HL-60 (cell line): ENCODE results near the gene TGFBI.

Experiments
- CTCF ChIP-seq: IDR thresholded peaks from one replicate; pipeline ENCODE4 v1.5.1; 2011; ENCODE audit warnings: low read length, control low read depth, inconsistent platforms; ENCODE audit not compliant: insufficient read depth
- GABPA ChIP-seq: IDR thresholded peaks from 2 replicates; pipeline ENCODE4 v1.6.1; 2012; ENCODE audit warnings: low read depth
- POLR2AphosphoS5 ChIP-seq: IDR thresholded peaks from 2 replicates; pipeline ENCODE4 v1.6.1; 2012; ENCODE audit warnings: low read depth
- REST ChIP-seq: IDR thresholded peaks from 2 replicates; pipeline ENCODE4 v1.6.1; 2012; ENCODE audit warnings: low read depth; ENCODE audit not compliant: insufficient replicate concordance
- SPI1 ChIP-seq: IDR thresholded peaks from 2 replicates; pipeline ENCODE4 v1.6.1; 2012; ENCODE audit warnings: low read depth, mild to moderate bottlenecking, borderline replicate concordance

DNA sequence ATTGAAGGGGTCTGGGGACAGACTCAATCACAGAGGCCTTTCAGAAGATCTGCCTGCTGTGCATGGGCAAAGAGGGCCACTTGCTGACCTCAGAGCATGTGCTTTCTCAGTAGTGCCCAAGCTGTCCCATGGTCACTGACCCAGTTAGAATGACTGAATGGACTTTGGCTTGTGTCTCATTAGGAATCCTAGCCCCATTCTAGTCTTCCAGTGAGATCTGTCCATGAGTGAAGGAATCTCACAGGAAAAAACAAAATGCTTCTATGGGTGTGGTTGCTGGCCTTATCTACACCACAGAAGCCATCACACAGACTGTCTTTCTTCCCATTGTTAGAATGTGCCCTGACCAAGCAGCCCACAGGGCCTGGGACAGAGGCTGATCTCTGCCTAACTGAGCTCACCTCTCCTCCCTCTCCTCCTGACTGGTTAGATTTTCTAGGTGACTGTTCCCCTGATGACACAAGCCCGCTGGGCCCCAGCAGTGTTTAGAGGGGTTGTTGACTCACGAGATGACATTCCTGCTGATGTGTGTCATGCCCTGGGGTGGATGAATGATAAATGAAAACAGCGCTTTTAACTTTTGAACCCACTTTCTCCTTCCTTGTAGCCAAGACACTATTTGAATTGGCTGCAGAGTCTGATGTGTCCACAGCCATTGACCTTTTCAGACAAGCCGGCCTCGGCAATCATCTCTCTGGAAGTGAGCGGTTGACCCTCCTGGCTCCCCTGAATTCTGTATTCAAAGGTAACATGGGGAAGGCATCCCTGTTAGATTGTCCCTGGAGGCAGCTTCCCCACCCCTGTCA is 24.8 kb downstream of the TGFBI start:
- TF ChIP-seq CTCF (no peak), REST (no peak), POLR2AphosphoS5 (no peak), GABPA (no peak), SPI1 (no peak)
